Kidney (tissue), 14 donors: Measurements from ENCODE around the gene TLX2. TPM values are rescaled to one million over a fixed set of nuclear protein-coding genes. Genes with fewer than 3 reads are reported as not detected.

Experiments used
- DNase-seq, 5 donors: peaks; one replicate each; pipeline ENCODE4 v3.0.0-alpha.2; 2013 to 2020
- FAIRE-seq: peaks from 2 replicates; lab custom pipeline; 2012; peaks lifted over from hg19 to GRCh38; lab: Jason Lieb, UNC
- H3K27ac ChIP-seq, 2 donors: one replicate each; pipeline ENCODE4 v1.7.0; 2013; ENCODE audit warnings: low read depth in 2 of 2, low read length in 2 of 2, inconsistent platforms in 1 of 2
- H3K27me3 ChIP-seq: one replicate; pipeline ENCODE4 v1.7.1; 2013; ENCODE audit warnings: low read length, inconsistent platforms; ENCODE audit not compliant: control insufficient read depth, insufficient read depth
- H3K36me3 ChIP-seq, 3 donors: one replicate each; pipeline versions ENCODE4 v1.7.0 to v1.7.1; 2013; ENCODE audit warnings: low read length in 3 of 3, control low read depth in 1 of 3, inconsistent platforms in 1 of 3; ENCODE audit not compliant: insufficient read depth in 3 of 3, control insufficient read depth in 2 of 3
- H3K4me1 ChIP-seq, 3 donors: one replicate each; pipeline versions ENCODE4 v1.7.0 to v1.7.1; 2013; ENCODE audit warnings: low read length in 3 of 3, inconsistent platforms in 1 of 3, low read depth in 1 of 3; ENCODE audit not compliant: control insufficient read depth in 2 of 3, insufficient read depth in 2 of 3
- H3K4me3 ChIP-seq, 3 donors: one replicate each; pipeline versions ENCODE4 v1.7.0 to v1.8.1; 2013; ENCODE audit warnings: low read length in 3 of 3, control low read depth in 1 of 3, inconsistent platforms in 1 of 3
- H3K9ac ChIP-seq, 3 donors: one replicate each; pipeline versions ENCODE4 v1.7.0 to v1.7.1; 2013; ENCODE audit warnings: low read length in 3 of 3, control low read depth in 1 of 3, inconsistent platforms in 1 of 3
- H3K9me3 ChIP-seq, 3 donors: one replicate each; pipeline versions ENCODE4 v1.7.0 to v1.7.1; 2013; ENCODE audit warnings: low read length in 3 of 3, control low read depth in 1 of 3, inconsistent platforms in 1 of 3; ENCODE audit not compliant: control insufficient read depth in 2 of 3, insufficient read depth in 1 of 3
- intact Hi-C: fragments of 100-400 bp; cut with DNase I; formaldehyde crosslinking; loops from one replicate; pipeline ENCODE4 v1.11.1; 2022
- polyA plus RNA-seq: library from polyadenylated mRNA; stranded (reverse); fragments of 350-450 nt; fragmentation: Illumina TruSeq; extraction: RNeasy Lipid Tissue Mini Kit (QIAGEN cat#74804); gene quantifications from one replicate; pipeline ENCODE4 v1.2.3, GENCODE V29; 2014; ENCODE audit warnings: low read depth, low replicate concordance; ENCODE audit not compliant: insufficient read depth
- total RNA-seq: library from RNA; stranded (reverse); fragmentation: NEBNext Ultra II Directional; extraction: Animal tissue kit (Norgen Biotek cat#: 25700); gene quantifications from one replicate; pipeline ENCODE4 v1.2.1, GENCODE V29; 2021
- TF ChIP-seq, protein P1 (sequence below): IDR thresholded peaks from 3 replicates; pipeline ENCODE4 v1.5.1; 2012; ENCODE audit warnings: mild to moderate bottlenecking, moderate library complexity, borderline replicate concordance; ENCODE audit not compliant: insufficient read depth; ENCODE audit errors: extremely low read depth
- donor health status: control.
- donor health status: control.
- donor health status: control.
- donor health status: control.
- donor health status: control.
- donor health status: DM: yes; HTN: yes; CAD: no.
- donor health status: Normal renal cell carcinoma (clear cell type).

TLX2 gene
- total and polyA plus RNA-seq, 2 donors from 2014 or later: not detected

DNA sequence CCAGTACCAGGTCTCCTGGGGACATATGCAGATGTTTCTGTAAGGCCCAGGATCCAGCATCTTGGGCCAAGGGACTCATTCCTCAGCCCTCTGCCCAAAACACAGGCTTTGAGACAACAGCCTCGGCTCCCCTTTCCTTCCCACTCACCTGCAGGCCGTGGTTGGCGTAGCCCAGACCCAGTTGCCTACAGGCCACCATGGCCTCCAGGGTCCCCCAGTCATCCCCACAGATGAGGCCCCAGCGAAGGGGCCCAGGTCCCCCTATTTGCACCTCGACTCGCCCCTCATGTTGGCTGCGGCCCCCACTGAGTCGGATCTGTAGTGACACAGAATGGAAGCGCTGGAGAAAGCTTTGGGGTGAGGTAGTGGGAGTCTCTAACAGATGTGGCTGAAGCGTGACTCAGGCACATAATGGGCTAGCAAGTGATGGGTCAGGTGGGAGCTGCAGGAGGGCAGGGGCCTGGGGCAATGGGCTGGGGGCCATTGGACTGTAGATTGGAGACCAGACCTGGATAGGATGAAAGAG, 21.3 kb downstream of the TLX2 start:
- intact Hi-C loops: no loop called here
- no peak overlapping the region for H3K27ac ChIP-seq
- no peak for FAIRE-seq

DNA sequence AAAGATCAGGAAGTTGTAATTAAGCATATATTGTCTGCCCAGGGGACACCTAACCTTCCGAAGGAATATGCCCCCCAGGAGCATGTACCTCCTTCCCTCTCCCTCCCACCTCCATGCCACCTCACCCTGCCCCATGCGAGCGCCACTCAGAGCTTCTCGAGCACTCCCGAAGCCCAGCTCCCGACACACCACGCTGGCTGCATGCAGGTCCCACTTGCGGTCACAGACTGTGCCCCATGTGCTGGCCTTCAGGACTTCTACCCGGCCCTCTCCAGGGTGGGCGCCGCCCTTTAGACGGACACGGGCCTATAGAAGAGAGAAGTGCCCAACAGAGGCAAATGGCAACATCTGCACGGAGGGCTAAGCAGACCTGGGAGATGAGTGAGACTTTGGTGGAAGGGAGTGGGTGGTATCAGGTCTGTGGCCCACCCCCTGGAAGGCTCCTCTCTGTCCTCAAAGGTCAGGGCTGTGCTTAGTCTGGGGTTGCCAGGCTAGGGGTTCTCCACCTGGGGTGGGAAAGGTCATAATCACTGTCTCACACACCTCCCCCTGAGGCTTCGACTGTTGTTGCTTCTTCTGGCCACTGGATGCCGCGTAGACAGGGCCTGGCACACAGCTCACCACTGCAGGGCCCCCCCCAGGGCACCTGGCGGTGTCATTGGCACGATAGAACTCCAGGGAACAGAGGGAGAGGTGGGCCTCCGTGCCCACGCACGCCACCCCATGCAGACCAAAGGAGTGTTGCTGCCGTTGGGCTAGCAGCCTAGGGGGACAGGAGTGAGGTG, 22.1 kb downstream of the TLX2 start:
- Histone ChIP-seq H3K9ac (no peak overlapping the region), H3K9me3 (no peaks in the 10 kb centered on the region), H3K27me3 (no peaks in the 10 kb centered on the region), H3K4me1 (peaks cover 0 to under 1% (median 0%) of the 10 kb centered on the region in 3 donors), H3K4me3 (no peak overlapping the region), H3K27ac (no peak overlapping the region), H3K36me3 (peaks cover 0 to 7% (median 4%) of the 10 kb centered on the region in 3 donors)
- no peak for FAIRE-seq
- intact Hi-C loops: no loop called here
- TF ChIP-seq, protein P1, sequence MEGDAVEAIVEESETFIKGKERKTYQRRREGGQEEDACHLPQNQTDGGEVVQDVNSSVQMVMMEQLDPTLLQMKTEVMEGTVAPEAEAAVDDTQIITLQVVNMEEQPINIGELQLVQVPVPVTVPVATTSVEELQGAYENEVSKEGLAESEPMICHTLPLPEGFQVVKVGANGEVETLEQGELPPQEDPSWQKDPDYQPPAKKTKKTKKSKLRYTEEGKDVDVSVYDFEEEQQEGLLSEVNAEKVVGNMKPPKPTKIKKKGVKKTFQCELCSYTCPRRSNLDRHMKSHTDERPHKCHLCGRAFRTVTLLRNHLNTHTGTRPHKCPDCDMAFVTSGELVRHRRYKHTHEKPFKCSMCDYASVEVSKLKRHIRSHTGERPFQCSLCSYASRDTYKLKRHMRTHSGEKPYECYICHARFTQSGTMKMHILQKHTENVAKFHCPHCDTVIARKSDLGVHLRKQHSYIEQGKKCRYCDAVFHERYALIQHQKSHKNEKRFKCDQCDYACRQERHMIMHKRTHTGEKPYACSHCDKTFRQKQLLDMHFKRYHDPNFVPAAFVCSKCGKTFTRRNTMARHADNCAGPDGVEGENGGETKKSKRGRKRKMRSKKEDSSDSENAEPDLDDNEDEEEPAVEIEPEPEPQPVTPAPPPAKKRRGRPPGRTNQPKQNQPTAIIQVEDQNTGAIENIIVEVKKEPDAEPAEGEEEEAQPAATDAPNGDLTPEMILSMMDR: no peak
- peak in 1 of 5 donors; percentile 78 for DNase-seq

More for the DNA sequence above, 21.3 kb downstream of the TLX2 start:
- TF ChIP-seq, protein P1: no peak
- Histone ChIP-seq H3K27me3 (no peaks in the 10 kb centered on the region), H3K36me3 (peaks cover 0 to 7% (median 4%) of the 10 kb centered on the region in 3 donors), H3K9me3 (no peaks in the 10 kb centered on the region), H3K4me1 (peaks cover 0 to 7% (median 6%) of the 10 kb centered on the region in 3 donors), H3K9ac (no peak overlapping the region), H3K4me3 (no peak overlapping the region)
- DNase-seq: peak in 1 of 5 donors; percentile 68

DNA sequence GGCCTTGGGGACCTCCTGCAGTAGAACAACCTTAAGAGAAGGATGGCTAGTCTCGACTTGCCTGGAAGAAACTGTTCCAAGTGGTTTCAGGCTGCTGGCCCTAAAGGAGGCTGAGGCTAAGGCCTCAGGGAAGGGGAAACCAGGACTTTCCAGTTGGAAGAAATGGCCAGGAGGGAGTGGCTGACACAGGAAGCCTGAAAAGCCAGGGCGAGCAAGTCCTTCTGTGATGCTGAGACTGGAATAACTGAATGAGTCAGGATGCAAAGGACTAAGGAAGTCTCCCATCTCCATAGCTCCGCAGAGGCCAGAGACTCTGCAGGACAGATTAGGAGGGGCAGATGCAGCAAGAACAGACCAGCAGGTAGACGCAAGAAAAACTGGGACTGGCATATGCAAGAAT, 22.9 kb downstream of the TLX2 start:
- H3K9me3 ChIP-seq: no peaks in the 10 kb centered on the region
- H3K27me3 ChIP-seq: no peaks in the 10 kb centered on the region
- FAIRE-seq (no peak), DNase-seq (no peak)
- H3K4me1 ChIP-seq: no peaks in the 10 kb centered on the region
- H3K4me3 ChIP-seq: no peak overlapping the region
- peaks cover 0 to 7% (median 4%) of the 10 kb centered on the region in 3 donors for H3K36me3 ChIP-seq
- intact Hi-C loops: no loop called here
- TF ChIP-seq, protein P1: no peak
- H3K27ac ChIP-seq: no peak overlapping the region
- H3K9ac ChIP-seq: no peak overlapping the region
